Activated CD4-positive, alpha-beta T cell treated with anti-CD3 and anti-CD28 coated beads, Interleukin-2, amount 50 U/mL, for 48 hours (primary cell): ENCODE measurements around the gene MBTPS2.
"Not testable (repeated sequence)": the region's sequence is repeated elsewhere in the genome, so short reads cannot be mapped to it uniquely, and the experiment has no call there.

Experiments used
- DNase-seq, 2 experiments: peaks; one replicate each; pipeline ENCODE4 v3.0.0-alpha.2; 2020

Gene MBTPS2

DNA sequence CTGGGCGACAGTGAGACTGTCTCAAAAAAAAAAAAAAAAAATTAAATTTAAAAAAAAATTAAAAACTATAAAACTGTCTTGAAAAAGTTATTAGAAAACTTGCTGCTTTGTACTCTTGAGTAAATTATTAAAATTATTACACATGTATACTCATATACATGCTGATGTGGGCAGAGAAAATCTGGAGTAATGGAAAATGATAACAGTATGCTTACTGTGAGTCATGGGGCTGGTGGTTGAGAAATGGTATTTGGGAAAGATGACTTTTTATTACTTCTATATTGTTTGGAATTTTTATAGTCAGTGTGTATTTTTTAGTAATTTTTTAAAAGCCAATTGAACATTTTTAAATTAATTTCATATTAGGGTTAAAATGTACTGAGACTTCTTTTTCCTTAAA, 23.8 kb downstream of the MBTPS2 start:
- no peak for DNase-seq

DNA sequence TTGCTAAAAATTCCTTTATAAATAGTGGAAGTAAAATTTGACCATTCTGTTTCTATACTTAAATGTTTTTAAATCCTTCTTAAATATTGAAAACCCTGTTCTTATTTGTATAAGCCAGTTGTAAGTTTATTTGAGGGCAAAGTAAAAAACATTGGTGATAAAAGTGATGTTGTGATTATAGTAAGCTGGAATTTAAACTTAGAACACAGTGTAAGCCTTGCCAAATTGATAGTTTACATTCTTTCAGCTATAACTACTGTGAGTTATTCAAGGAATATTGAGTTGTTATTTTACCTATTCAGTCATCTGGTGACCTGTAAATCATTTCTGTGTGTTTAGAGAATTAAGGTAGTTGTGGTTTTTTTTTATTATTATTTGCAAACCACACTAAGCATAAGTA, 26.0 kb downstream of the MBTPS2 start:
- no peak for DNase-seq

GRCh38 chrX:21870494-21870893, 31.1 kb downstream of the MBTPS2 start:
- DNase-seq = no peak

DNA sequence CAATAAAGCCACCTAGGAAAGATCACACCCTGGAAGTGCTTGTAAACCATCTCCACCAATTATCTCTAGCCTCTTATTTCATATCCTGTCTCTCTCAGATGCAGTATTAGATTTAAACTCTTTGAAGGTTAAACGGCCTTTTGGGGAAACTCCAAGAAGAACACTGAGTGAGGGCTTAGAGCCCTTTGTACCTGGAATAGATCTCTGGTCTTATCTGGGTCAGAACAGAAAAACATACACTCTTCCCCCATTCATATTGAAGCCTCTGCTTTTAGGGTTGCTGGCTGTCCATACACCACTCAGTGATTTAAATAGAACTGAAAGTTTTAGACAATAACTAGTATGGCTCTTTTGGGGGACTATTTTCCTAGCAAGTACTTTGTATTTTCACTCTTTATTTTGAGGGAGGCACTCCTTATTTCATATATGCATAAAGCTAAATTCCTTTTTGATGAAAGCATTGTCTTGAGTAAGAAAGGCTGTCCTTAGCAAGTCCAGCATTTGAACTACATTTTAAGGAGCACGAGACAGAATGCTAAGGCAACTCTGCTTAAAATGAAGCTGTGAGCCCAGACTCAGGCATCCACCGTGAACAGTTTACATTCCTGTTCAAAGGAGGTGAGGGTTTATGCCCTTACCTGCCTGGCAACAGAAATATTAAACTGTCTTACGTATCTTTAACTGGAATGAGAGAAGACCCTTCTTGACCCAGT, 33.8 kb downstream of the MBTPS2 start:
- DNase-seq = no peak

DNA sequence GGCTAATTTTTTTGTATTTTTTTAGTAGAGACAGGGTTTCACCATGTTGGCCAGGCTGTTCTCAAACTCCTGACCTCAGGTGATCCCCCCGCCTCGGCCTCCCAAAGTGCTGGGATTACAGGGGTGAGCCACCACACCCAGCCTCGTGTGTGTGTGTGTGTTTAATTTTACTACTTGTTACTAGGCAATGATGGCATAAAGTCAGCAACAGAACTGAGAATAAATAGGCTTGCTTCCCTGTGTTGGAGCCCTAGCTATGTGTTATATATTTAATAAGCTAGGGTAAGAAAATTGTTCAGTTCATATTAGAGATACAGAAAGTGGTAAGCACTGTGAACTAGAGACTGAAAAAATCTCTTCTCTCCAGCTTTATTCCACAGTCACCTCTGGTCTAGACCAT, 34.8 kb downstream of the MBTPS2 start:
- not testable (repeated sequence) for DNase-seq

DNA sequence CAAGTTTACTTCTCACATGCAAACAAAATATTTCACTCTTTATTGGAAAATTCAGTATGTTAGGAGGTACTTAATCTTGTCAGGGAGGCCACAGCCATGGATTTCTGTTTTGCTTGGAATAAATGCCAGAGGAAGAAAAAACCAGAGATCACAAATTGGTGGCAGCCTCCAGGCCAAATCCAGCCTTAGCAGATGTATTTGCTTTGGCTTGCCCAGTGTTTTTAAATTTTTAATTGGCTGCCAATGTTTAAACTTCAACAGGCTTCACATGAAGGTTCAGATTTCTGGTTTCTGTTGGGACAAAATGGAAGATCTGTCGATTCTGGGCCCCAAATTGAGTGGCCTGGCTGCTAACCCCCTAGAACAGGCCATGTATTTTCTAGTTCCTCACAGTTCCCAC, 35.6 kb downstream of the MBTPS2 start:
- no peak for DNase-seq

- no peak for DNase-seq
These were observed 42.6 kb downstream of the MBTPS2 start for GRCh38 chrX:21881881-21882574.

- DNase-seq = no peak
These were observed 43.8 kb downstream of the MBTPS2 start for GRCh38 chrX:21883258-21883657.

DNA sequence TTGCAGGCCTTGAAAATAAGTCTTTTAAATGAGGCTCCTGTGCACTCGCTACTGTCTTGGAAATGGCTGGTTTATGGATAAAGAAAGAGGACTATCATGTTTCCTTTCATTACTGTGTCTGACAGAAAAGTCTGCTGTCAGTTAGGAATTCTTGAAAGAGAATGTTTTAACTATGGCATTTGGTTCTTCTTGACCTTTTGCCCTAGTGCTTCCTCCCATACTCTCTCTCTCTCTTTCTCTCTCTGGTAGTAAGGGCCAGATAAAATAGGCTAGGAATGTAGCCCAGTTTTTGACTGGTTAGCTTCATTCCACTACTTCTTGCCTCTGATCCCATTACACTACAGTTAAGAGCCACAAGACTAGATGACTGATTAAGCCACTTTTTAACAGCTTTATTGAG, 46.2 kb downstream of the MBTPS2 start:
- no peak for DNase-seq

GRCh38 chrX:21905313-21905712, 65.9 kb downstream of the MBTPS2 start:
- DNase-seq = no peak

GRCh38 chrX:21905953-21906352, 66.5 kb downstream of the MBTPS2 start:
- no peak for DNase-seq

DNA sequence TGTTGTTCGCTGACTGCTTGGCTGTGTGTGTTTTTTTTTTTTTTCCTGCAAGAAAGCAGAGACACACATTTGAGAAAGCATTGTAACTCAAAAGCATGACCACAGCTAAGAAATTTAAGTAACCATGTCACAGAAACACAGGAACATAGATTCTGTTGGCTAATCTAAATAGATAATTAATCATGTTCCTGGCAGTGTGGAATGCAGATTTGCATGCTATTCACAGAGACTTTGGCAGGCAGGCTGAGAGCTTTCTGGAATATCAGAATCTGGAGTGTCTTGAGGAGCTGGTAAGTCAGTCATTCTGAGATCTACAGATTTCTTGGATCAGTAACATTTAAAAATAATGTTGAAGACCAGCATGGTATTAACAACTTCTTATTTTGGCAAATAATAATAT, 67.8 kb downstream of the MBTPS2 start:
- no peak for DNase-seq

GRCh38 chrX:21911481-21911880, 72.1 kb downstream of the MBTPS2 start:
- no peak for DNase-seq

DNA sequence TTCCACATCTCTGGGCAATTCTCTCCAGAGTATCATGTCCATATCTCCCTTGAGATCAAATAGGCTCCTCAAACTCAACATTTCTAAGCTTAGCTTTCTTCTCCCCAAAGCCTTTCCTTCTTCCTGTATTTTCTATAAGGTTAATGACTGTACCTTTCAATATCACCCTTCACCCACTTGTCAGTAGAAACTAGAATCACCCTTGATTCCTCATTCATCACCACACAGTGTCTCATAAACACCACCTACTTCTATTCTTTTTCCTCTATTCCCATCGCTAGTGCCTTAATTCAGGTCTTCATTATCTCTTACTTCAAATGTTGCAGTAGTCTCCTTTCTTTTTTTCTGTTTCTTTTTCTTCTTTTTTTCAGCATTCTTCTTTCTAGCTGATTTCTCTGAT, 72.8 kb downstream of the MBTPS2 start:
- no peak for DNase-seq

DNA sequence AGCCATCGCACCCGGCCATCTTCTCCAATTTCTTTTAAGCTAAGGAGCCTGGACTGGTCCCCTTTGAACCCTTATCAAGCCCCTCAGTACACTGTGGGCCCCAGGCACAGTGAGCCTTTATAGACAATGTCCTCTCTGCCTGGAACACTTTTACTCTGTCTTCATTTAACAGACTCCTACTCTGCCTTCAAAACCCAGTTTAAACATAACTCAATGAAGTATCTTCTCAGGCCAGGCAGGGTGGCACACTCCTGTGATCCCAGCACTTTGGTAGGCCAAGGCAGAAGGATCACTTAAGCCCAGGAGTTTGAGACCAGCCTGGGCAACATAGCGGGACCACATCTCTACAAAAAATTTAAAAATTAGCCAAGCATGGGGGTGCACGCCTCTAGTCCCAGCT, 73.6 kb downstream of the MBTPS2 start:
- no peak for DNase-seq

DNA sequence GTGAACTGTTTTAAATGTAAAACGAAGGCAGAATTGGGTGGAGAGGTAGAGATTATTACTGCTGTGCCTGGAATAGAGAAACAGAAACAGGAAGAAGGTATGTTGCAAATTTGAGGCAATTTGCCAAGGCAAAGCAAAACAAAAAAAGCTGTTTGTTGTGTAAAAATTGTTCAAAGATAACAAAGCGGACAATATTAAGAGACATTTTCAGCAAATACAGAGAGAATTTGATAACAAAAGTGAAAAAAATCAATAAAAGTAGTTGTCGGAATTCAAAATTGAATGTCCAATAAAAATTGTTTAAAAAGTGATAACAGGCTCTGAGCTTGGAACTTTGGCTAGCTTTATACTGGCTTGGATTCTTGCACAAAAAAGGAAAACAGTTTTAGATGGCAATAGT, 86.7 kb downstream of the MBTPS2 start:
- no peak for DNase-seq

GRCh38 chrX:21926527-21927278, 87.3 kb downstream of the MBTPS2 start:
- DNase-seq = no peak

- DNase-seq = no peak
These were observed 89.8 kb downstream of the MBTPS2 start for GRCh38 chrX:21929209-21929608.

- no peak for DNase-seq
These were observed 91.6 kb downstream of the MBTPS2 start for GRCh38 chrX:21930986-21931385.

GRCh38 chrX:21932292-21933002, 93.0 kb downstream of the MBTPS2 start:
- DNase-seq = no peak

DNA sequence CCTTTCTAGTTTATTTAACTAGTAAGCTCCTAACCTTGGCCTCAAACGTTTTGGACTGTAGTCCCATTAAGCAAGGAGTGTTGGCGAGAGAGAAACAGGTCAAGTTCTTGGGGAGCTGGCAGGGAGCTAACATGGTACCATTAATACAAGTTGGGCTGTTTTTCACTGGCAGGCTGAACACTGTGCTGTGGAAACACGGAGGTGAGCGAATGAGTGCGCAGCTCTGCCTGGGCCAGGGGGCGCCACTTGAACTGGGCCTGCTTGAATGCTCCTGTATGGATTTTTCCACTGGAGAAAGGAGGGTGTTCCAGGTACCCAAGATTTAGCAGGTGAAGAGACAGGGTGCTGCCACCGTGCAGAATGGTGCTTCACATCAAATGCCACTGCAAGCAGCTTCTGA, 93.7 kb downstream of the MBTPS2 start:
- DNase-seq = no peak

- DNase-seq = no peak
These were observed 95.0 kb downstream of the MBTPS2 start for GRCh38 chrX:21934414-21934813.
